HG03095 (cell line): ENCODE measurements around the gene BRINP1.

Experiments
- ATAC-seq: cut with Tn5 transposase; IDR thresholded peaks from one replicate; pipeline ENCODE4 v1.9.1; 2021; ENCODE audit warnings: moderate library complexity; ENCODE audit not compliant: unreplicated experiment

Gene BRINP1

GRCh38 chr9:119148855-119149254 lies 220.4 kb downstream of the BRINP1 start:
- no peak for ATAC-seq

GRCh38 chr9:119137479-119137878 lies 231.8 kb downstream of the BRINP1 start:
- ATAC-seq = no peak

- no peak for ATAC-seq
These were observed 243.2 kb downstream of the BRINP1 start for GRCh38 chr9:119126040-119126439.

- no peak for ATAC-seq
These were observed 247.3 kb downstream of the BRINP1 start for GRCh38 chr9:119121899-119122298.

- no peak for ATAC-seq
These were observed 251.8 kb downstream of the BRINP1 start for GRCh38 chr9:119117409-119117808.
